Uterus (tissue), 2 donors: ENCODE measurements around the gene MIS18A.

Source experiments
- POLR2A ChIP-seq, 2 donors: fragments of 450-650 bp; IDR thresholded peaks; one replicate each; pipeline ENCODE4 v1.6.1; 2016; ENCODE audit warnings: antibody characterized with exemption in 2 of 2, mild to moderate bottlenecking in 1 of 2, moderate library complexity in 1 of 2
- TF ChIP-seq, protein P1 (sequence below), 4 experiments: fragments of 200-600 bp in 2 of 4; fragments of 450-650 bp in 2 of 4; sonication (generic) in 2 of 4; IDR thresholded peaks; one replicate each; pipeline ENCODE4 v1.5.1; 2016 to 2019; ENCODE audit warnings: antibody characterized with exemption in 4 of 4, mild to moderate bottlenecking in 2 of 4, moderate library complexity in 1 of 4

DNA sequence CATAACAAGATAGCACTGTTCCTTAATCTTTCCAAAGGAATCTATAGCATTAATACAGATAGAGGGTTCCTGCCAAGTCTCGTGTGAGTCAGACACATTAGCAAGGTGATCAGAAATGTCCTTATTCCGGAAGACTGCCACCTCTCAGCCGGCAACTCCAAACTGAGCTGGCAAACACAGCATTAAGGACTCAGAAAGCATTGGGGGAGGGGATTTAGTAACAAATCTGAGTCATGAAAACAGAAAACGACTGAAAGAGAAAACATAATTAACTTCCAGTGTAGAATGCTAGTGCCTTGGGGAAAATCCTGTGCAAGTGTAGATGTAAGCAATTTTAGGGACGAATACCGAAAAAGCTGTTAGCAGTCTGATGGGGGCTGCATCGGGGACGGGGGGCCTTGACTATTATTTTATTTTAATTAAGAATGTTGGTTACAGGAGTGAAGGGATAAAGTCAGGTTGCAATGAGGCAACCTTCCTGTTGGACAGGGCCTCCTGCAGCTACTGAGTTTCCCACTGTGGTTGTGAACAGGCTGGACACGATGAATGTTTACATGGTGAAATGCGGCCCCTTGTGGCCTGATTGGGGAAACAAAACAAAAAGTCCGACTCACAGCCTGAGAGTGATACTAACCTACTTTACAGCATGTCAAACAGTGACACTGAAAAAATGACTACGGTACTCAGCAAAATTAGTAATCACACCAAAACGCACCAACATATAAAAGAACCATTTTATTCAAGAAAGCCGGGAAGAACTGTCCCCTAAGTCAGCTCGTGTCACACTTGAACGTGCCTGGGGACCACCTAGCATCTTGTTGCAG is 20.7 kb downstream of the MIS18A start:
- TF ChIP-seq, protein P1, sequence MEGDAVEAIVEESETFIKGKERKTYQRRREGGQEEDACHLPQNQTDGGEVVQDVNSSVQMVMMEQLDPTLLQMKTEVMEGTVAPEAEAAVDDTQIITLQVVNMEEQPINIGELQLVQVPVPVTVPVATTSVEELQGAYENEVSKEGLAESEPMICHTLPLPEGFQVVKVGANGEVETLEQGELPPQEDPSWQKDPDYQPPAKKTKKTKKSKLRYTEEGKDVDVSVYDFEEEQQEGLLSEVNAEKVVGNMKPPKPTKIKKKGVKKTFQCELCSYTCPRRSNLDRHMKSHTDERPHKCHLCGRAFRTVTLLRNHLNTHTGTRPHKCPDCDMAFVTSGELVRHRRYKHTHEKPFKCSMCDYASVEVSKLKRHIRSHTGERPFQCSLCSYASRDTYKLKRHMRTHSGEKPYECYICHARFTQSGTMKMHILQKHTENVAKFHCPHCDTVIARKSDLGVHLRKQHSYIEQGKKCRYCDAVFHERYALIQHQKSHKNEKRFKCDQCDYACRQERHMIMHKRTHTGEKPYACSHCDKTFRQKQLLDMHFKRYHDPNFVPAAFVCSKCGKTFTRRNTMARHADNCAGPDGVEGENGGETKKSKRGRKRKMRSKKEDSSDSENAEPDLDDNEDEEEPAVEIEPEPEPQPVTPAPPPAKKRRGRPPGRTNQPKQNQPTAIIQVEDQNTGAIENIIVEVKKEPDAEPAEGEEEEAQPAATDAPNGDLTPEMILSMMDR (IDR thresholded peaks at IDR 0.05) = peak; percentile 62 to 80 (median 76)
- TF ChIP-seq POLR2A (IDR thresholded peaks at IDR 0.05) = no peak
